Kidney epithelial cell (primary cell): ENCODE measurements around the gene EOLA1. TPM values are rescaled to one million over a fixed set of nuclear protein-coding genes. Genes with fewer than 3 reads are reported as not detected.

Experiments used
- DNase-seq: peaks from one replicate; pipeline ENCODE4 v3.0.0-alpha.2; 2010; ENCODE audit warnings: low read depth
- H3K27me3 ChIP-seq: 2 replicates; pipeline ENCODE4 v1.6.0; 2011; ENCODE audit warnings: low read length; ENCODE audit not compliant: control insufficient read depth, insufficient read depth
- H3K36me3 ChIP-seq: 2 replicates; pipeline ENCODE4 v1.5.1; 2011; ENCODE audit warnings: low read length; ENCODE audit not compliant: control insufficient read depth, insufficient read depth
- H3K4me3 ChIP-seq: 2 replicates; pipeline ENCODE4 v1.5.1; 2011; ENCODE audit warnings: low read depth, mild to moderate bottlenecking, control low read depth, low read length
- total RNA-seq: library from RNA; depleted of rRNA; stranded (reverse); fragments of >200 nt; gene quantifications from 2 replicates; pipeline ENCODE4 v1.2.3, GENCODE V29; 2015
- TF ChIP-seq, protein P1 (sequence below): IDR thresholded peaks from 2 replicates; pipeline ENCODE4 v1.5.1; 2011; ENCODE audit warnings: mild to moderate bottlenecking, moderate library complexity, low read length, control low read depth, inconsistent platforms; ENCODE audit not compliant: insufficient read depth, poor library complexity, severe bottlenecking

EOLA1 gene
- total RNA-seq, 1 donor from 2014 or later, result 11.2 TPM

DNA sequence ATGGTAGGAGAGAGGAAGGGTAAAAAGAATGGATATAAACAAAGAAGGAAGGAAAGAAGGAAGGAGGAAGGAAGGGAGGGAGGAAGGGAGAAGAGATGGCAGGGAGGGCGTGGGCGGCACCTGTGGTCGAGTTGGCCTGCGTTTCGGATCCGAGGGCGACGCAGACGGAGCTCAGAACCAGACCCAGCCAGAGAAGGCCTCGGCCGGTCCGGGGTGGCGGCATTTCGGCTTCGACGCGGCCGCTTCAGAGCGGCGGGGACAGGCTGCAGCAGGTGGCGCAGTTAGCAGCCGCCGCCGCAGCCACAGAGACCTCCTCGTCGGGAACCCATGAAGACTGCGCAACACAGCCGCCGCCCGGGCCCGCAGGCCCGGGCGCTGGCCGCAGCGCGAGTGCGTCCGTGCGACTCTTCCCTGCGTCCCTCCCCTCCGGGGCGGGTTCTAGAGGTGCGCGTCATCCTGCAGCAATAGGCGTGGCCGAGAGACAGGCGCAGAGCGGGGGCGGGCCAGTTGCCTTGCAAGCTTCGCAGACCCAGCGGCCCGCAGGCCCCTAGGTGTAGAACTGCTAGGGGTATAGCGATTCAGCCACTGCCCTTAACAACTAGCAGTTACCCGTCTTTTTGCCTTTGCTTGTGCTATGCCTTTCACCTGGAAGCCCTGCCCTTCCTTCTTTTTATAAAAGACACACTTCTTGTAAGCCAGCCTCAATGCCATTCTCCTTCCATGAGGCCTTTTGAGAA is 35.7 kb upstream of the EOLA1 start, which contains the start of gene IDS:
Gene IDS, minus strand, starts transcription at position 392 of the 737 bp plus-strand sequence. Its CDS starts 169 bp downstream, at position 223.
- H3K4me3 ChIP-seq, result peak within 1 kb of the TSS; percentile 69
- H3K36me3 ChIP-seq, result no peaks in the 10 kb centered on the region
- peak; percentile 38 for DNase-seq
- no peaks in the 10 kb centered on the region for H3K27me3 ChIP-seq
- TF ChIP-seq, protein P1, sequence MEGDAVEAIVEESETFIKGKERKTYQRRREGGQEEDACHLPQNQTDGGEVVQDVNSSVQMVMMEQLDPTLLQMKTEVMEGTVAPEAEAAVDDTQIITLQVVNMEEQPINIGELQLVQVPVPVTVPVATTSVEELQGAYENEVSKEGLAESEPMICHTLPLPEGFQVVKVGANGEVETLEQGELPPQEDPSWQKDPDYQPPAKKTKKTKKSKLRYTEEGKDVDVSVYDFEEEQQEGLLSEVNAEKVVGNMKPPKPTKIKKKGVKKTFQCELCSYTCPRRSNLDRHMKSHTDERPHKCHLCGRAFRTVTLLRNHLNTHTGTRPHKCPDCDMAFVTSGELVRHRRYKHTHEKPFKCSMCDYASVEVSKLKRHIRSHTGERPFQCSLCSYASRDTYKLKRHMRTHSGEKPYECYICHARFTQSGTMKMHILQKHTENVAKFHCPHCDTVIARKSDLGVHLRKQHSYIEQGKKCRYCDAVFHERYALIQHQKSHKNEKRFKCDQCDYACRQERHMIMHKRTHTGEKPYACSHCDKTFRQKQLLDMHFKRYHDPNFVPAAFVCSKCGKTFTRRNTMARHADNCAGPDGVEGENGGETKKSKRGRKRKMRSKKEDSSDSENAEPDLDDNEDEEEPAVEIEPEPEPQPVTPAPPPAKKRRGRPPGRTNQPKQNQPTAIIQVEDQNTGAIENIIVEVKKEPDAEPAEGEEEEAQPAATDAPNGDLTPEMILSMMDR, result no peak

DNA sequence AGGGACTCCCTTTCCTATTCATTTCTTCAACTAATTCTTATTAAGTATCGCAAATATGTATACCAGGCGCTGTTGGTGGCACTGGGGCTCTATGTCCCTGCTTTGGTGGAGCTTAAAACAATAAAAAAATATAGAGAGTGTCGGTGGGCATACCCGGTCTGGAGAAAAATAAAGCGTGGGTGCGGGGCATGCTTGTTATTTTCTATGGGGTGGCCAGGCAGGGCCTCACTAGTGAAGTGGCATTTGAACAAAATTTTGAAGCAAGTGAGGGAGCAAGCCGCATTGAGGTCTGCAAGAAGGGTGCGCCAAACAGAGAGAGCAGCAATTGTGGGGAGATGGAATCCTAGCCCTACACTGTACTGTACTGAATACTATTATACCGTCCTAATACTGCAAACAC is 35.1 kb upstream of the EOLA1 start:
- Histone ChIP-seq H3K4me3 (no peak overlapping the region), H3K27me3 (no peaks in the 10 kb centered on the region), H3K36me3 (no peaks in the 10 kb centered on the region)
- DNase-seq, result no peak
- TF ChIP-seq, protein P1, result no peak

DNA sequence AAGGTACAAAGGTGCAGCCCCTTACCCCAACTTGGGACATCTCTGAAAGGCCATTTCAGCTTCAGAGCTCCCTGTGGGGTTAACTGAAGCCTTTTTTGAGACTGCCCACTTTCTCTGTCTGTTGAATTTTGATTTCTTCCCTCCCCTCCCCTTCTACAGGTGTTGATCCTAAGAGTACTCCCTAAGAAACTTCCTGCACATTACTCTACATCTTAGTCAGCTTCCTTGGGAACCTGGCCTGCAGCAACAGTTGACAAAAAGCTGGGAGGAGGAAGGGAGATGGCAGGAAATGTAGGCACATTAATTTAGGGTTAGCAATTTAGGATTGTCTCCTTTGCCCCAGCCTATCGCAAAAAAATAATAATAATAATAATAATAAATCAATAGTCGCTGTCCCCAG is 34.5 kb upstream of the EOLA1 start:
- no peak for DNase-seq
- no peaks in the 10 kb centered on the region for H3K36me3 ChIP-seq
- TF ChIP-seq, protein P1, result no peak
- H3K4me3 ChIP-seq, result no peak overlapping the region
- H3K27me3 ChIP-seq, result no peaks in the 10 kb centered on the region

DNA sequence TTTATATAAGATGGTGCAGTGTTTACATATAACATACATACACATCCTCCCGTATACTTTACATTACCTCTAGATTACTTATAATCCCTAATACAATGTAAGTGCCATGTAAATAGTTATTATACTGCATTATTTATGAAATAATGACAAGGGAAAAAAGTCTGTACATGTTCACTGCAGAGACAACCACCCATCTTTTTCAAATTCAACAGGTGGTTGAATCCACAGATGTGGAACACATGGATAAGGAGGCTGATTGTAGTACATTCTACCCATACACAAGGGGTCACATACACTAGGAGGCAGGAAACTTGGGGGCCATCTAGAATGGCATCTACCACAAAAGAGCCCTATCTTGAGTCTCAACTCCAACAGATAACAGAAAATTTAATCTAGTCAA is 32.3 kb upstream of the EOLA1 start:
- no peak for DNase-seq
- no peaks in the 10 kb centered on the region for H3K36me3 ChIP-seq
- TF ChIP-seq, protein P1, result no peak
- H3K4me3 ChIP-seq, result no peak overlapping the region
- H3K27me3 ChIP-seq, result no peaks in the 10 kb centered on the region

DNA sequence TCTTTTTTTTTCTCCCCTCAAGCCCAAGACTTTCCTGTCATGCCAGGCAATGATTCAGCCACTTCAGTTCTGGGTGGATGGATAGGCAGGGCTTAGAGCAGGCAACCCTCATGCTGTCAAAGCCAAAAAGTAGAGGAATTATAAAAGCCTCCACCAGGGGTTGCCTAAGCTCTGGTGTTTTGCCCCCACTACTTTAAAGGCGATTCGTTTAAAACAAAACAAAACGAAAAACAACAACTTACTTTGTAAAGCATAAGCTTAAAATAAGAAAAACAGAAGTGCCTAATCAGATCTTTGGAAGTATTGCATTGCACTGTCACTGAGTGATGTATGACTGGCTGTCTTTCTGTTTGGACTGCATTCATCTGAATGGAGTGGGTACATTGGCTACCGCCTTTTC is 30.4 kb upstream of the EOLA1 start:
- Histone ChIP-seq H3K27me3 (no peaks in the 10 kb centered on the region), H3K4me3 (no peak overlapping the region), H3K36me3 (no peaks in the 10 kb centered on the region)
- TF ChIP-seq, protein P1, result peak; percentile 23
- DNase-seq, result no peak

DNA sequence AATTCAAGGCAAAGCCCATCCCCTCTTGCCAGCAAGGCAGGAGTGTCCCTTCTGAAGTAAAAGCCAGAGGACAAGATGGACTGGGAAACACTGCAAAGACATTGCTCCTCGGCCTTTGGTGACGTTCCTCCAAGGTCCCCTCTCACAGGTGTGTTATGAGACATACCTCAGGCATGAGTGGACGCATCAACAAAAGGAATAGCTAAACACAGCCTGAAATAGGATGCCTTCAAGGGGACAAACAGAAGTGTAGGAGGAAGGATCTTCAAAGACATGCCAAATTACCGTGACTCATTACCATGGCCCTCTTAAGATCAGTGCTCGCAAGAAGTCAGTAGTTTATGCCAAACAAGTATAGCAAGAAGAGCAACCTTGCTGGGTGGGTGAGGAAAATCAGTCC is 29.7 kb upstream of the EOLA1 start:
- Histone ChIP-seq H3K27me3 (no peaks in the 10 kb centered on the region), H3K4me3 (no peak overlapping the region), H3K36me3 (no peaks in the 10 kb centered on the region)
- TF ChIP-seq, protein P1, result no peak
- DNase-seq, result no peak
